Erythroblast (primary cell): ENCODE results near the gene POGK.
"Not testable (repeated sequence)": the region's sequence is repeated elsewhere in the genome, so short reads cannot be mapped to it uniquely, and the experiment has no call there.

Source experiments
- GATA1 ChIP-seq: IDR thresholded peaks from 2 replicates; pipeline ENCODE4 v1.6.1; 2011; ENCODE audit warnings: low read depth, mild to moderate bottlenecking, control low read depth, low read length, moderate library complexity
- POLR2A ChIP-seq: IDR thresholded peaks from 2 replicates; pipeline ENCODE4 v1.6.1; 2011; ENCODE audit warnings: mild to moderate bottlenecking, low read length

DNA sequence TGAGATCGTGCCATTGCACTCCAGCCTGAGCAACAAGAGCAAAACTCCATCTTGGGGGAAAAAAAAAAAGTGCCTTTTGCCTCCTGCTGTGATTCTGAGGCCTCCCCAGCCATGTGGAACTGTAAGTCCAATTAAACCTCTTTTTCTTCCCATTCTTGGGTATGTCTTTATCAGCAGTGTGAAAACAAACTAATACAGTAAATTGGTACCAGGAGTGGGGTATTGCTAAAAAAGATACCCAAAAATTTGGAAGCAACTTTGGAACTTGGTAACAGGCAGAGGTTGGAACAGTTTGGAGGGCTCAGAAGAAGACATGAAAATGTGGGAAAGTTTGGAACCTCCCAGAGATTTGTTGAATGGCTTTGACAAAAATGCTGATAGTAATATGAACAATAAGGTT is 9.5 kb upstream of the POGK start:
- TF ChIP-seq POLR2A, GATA1: not testable (repeated sequence)
